HL-60/S4 (cell line): ENCODE data around the gene YY1.
"Not testable (repeated sequence)": the region's sequence is repeated elsewhere in the genome, so short reads cannot be mapped to it uniquely, and the experiment has no call there.

Source experiments
- in situ Hi-C: fragments of 300-500 bp; cut with MboI; formaldehyde crosslinking; loops from 2 replicates; pipeline ENCODE4 v1.14.3; 2022; ENCODE audit warnings: low sequenced_read_pairs

Gene YY1

GRCh38 chr14:100309028-100309737, 70.2 kb downstream of the YY1 start:
- in situ Hi-C loops = no loop called here

- in situ Hi-C loops = not testable (repeated sequence)
Measured at GRCh38 chr14:100312110-100312876, 73.3 kb downstream of the YY1 start.

DNA sequence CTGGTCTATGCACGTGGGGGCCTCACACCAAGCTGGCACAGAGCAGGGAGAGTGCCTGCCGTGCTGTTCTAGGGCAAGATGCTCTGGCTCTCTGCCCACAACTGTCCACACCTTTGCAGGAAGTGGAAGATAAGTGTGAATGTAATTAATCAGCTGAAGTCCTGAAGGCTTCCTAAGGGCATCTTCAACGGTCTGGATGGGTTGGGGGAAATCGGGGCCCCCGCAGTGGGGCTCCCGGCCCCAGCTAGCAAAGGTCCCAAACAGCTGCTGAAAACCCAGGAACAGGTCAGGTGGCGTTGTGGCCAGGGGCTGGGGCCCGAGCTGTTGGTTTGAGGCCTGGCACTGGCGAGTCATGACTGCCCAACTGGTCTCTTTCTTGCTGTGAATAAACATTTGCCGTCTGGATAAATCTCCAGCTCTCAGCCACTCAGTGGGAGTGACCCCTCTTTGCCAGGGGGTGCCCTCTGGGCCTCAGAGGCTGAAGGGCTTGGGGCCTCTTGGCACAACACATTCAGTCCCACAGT, 74.0 kb downstream of the YY1 start:
- in situ Hi-C loops = no loop called here

DNA sequence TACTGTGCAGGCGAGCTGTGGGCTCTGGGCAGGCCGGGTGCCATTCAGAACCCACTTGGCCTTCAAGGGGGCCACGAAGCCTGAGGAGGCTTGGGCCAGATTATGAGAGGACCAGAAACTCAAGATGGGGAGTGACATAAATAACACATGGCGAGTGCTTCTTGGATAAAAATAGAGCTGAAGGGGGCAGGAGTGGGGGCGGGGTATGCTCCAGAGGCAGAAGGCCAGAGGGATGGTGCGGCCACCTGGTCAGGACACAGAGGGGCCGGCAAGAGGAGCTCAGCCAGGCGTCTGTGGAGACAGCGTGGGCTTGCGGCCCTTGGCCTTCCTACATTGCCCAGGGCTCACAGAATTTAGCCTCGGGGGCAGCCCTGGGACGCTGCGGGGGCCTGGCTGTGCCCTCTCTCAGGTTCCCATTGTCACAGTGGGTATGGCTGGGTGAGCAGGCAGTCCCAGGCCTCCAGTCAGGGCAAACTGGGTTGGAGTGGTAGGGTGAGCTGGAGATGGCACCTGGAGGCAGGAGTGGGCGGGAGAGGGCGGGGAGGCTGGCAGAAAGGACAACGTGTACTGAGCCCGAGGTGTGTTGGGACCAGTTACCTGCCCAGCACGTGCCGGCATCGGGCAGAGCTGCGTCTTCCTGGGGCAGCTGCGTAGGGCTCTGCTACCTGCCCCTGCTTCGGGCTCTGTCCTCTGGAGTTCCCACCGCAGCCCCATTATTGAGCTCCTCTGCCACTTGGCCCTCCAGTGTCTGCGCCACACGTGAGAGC, 74.7 kb downstream of the YY1 start:
- in situ Hi-C loops = no loop called here

GRCh38 chr14:100314724-100315123, 75.8 kb downstream of the YY1 start:
- in situ Hi-C loops = no loop called here

GRCh38 chr14:100317389-100317788, 78.4 kb downstream of the YY1 start:
- in situ Hi-C loops = no loop called here

DNA sequence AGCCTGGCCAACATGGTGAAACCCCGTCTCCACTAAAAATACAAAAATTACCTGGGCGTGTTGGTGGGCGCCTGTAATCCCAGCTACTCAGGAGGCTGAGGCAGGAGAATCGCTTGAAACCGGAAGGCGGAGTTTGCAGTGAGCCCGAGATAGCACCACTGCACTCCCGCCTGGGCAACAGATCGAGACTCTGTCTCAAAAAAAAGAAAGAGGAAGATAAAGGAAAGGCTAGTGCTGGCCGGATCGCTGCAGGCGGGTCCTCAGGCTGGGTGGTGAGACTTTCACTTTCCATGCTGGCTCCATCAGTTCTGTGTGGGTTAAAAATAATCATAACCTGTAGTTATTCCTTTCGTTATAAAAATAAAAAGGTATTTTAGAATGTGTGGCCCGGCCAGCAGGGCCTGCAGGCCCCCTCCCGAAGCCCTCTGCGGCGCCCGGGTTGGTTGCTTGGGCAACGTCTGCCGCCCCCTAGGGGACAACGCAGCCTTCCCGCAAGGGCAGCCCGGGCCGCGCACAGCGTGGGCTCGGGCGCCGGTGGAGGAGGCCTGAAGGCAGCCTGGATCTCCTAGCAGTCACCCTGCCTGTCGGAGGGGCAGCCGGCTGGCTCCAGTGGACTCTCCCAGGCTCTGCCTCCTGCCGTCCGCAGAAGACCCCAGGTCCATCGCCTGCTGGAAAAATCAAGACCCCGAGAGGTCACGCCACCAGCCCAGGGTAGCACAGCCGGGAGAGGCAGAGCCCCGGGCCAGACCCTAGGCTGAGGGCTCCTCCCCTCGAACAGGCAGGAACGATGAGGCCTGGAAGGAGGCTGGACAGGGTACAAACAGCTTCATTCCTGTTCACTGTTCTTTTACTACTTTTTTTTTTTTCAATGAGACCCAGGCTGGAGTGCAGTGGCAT, 79.2 kb downstream of the YY1 start:
- in situ Hi-C loops = no loop called here

GRCh38 chr14:100320157-100320856, 81.4 kb downstream of the YY1 start:
- in situ Hi-C loops = no loop called here

DNA sequence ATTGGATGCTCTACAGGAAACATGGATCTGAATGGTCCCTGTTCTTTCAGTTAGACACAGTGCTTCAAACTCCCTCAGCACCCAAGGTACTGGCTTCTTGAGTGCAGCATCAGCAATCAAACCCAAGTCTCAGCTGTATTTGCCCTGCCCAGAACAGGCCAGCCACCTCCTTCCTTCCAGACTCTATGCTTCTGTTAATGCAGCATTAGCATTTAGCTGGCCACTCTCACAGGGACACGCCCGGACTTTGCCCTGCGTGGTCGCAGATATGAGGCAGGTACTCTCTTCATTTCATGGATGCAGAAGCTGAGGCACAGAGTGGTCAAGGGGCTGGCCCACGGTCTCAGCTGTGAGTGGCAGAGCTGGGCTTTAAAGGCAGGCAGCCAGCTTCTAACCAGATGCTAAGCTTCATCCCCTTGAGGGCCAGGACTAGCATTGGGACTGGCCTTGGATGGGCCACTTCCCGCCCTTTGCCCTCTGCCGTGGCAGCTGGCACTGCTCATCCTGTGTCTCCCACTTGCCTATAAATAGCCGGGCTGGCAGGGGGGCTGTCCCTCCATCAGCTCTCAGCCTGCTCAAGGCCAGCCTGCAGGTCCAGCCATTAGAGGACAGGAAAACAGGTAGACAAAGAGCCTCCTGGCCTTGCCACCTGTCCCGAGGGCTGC, 82.7 kb downstream of the YY1 start:
- in situ Hi-C loops = no loop called here

GRCh38 chr14:100322138-100322957, 83.4 kb downstream of the YY1 start:
- in situ Hi-C loops = no loop called here

- in situ Hi-C loops = no loop called here
Measured at GRCh38 chr14:100323121-100323941, 84.4 kb downstream of the YY1 start, which contains the start of gene SLC25A47. Gene SLC25A47 (plus strand): TSS chr14:100323339. CDS start chr14:100323415, 76 bp downstream.

GRCh38 chr14:100323942-100324307, 85.0 kb downstream of the YY1 start:
- in situ Hi-C loops = no loop called here

GRCh38 chr14:100325231-100325632, 86.3 kb downstream of the YY1 start:
- in situ Hi-C loops = no loop called here

DNA sequence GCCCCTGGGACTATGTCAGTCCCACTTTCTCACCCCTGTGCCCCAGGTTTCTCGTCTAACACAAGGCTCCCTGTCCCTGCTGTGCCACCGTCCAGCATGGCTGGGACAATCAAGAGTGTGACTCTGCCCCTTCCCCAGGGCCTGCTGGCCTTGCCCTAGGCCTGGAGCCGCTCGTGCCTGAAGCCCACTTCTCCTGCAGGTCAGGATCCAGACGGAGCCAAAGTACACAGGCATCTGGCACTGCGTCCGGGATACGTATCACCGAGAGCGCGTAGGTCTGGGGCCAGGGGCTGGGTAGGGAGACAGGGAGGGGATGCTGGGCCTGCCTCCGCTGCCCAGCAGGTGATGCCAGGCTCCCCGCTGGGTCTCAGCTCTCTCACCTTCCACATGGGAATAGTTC, 87.0 kb downstream of the YY1 start:
- in situ Hi-C loops = no loop called here

- in situ Hi-C loops = no loop called here
Measured at GRCh38 chr14:100327128-100327527, 88.2 kb downstream of the YY1 start.

DNA sequence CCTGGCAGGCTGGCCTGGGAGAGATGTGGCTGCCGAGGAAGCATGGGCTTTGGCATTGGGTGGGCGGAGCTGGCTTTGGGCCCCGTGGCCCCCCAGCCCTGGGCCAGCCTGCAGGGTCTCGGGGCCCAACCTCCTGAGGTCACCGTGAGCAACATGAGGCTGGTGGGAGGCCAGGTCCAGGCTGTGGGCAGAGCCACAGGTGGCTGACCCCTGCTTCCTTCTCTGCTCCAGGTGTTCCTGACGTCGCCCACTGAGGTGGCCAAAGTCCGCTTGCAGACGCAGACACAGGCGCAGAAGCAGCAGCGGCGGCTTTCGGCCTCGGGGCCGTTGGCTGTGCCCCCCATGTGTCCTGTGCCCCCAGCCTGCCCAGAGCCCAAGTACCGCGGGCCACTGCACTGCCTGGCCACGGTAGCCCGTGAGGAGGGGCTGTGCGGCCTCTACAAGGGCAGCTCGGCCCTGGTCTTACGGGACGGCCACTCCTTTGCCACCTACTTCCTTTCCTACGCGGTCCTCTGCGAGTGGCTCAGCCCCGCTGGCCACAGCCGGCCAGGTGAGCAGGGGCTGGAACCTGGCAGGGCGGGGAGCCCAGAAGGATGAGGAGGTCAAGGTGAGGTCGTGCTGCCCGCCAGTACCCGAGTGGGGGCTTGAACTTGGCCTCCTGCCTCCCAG, 89.7 kb downstream of the YY1 start:
- in situ Hi-C loops = no loop called here
